UCSD-AML1 (cell line): ENCODE results near the gene LPP.

Experiments
- DNase-seq: peaks from one replicate; lab custom pipeline; 2025; ENCODE audit not compliant: unreplicated experiment; lab: John Stamatoyannopoulos, UW

The LPP gene

DNA sequence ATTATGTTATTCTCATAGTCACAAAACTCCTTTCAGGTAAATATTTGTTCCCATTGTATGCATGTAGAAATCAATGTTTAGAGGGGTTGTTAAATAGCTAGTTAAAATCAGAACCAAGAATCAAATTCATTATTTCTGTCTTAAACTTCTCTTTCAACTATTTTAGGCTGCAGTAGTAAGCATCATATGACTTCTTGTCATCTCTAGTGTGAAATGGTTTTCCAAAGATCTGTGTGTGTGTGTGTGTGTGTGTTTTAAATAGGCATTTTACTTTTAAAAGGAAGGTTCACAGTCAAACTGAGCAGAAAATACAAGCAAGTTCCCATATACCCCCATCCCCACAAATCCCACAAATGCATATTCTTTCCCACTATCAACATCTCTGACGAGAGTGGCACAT, 506.5 kb downstream of the LPP start:
- DNase-seq: no peak

DNA sequence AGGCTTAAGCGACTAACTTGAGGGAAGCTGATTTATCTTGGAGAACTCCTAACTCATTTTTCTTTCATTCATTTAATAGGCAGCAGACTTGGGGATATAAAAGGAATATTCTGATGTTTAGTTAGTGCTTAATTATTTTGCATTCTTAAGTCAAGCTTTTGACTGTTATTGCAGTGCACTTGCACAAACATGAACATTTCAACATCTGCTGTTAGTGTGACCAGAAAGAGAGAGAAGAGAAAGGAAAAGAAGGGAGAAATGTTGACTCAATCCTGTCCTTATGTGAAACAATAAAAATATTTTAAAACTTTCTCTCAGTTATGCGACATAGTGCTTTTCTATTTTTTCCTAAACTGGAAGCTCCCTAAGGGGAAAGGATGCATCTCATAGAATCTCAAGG, 507.8 kb downstream of the LPP start:
- DNase-seq: no peak

DNA sequence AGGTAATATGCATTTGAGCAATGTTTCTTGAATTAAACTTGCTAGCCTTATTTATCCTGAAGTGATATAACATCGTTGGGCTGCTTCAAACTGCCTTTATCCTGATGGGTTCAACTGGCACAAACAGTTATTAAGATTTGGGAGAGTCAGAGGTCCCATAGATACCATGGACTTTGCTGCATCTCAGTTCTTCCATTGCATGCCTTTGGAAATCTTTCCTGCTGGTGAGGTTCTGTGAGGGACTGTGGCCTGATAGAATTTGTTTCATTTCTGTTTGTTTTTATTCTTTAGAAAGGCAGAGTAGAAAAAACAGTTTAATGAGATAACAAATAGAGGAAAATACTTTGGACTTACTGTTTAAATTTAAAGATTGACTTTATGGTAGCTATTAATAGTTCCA, 508.3 kb downstream of the LPP start:
- no peak for DNase-seq

DNA sequence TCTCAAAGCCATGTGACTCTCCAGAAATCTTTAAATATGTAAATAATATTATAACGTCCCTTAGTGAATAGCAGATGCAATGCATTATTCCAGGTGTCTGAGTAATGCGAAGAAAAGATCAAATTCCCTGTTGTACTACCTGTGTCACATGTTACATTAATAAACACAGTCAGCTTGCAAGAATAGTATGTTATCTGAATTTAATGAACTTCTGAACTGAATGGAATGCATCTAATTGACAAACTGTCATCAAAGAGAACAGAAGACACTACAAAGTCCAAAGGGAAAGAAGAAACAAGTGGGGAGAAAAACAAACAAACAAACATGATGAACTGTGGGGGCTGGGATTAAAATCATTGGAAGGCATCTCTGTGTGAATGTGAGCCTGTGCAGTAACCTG, 508.8 kb downstream of the LPP start:
- DNase-seq: no peak

DNA sequence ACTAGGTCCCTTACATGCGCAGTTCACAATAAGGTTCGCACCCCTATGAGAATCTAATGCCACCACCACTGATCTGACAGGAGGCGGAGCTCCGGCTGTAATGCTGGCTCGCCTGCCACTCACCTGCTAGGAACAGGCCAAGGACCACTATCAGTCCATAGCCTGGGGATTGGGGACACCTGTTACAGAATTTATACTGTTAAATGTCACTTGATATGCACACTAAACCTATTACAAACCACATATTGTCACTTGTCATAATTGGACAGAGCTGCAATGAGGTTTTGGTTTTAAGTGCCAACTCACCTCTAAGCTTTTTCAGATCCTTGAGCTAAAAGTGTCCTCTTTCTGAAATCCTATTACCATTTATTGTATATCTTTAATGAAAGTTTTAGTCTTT, 509.9 kb downstream of the LPP start:
- no peak for DNase-seq

DNA sequence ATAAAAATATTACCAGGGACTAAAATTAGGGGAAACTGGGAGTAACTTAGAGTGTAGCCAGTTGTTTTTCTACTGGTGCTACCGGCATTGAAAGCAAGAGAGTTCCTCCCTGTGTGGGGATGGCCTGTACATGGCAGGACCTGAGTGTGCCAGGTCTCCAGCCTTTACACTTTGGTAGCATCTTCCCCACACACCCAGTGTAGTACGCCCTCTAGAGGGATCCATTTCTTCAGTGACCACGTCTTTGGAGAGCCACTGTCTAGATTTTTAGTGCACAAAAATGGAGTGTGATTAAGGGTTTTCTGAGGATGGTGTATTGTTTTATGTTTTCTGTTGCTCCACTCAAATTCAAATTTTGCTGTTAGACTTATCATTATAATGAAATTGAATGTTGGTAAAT, 510.8 kb downstream of the LPP start:
- no peak for DNase-seq

DNA sequence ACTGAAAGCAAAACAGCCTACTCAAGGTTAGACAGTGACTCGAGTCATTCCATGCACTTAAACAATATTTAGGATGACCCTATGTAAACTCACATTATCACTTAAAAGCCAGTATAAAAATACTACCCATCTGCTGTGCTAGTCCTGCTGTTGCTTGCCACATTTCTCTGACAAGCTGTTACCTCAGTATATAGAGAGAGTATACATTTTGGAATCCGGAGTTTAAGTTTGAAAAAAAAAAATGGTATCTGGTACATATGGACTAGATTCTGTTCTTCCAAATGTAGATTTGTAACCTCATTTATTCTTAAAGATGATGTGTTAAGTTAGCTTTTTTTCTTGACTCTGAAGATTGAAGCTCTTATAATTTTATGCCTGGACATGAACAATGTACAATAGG, 514.0 kb downstream of the LPP start:
- no peak for DNase-seq

DNA sequence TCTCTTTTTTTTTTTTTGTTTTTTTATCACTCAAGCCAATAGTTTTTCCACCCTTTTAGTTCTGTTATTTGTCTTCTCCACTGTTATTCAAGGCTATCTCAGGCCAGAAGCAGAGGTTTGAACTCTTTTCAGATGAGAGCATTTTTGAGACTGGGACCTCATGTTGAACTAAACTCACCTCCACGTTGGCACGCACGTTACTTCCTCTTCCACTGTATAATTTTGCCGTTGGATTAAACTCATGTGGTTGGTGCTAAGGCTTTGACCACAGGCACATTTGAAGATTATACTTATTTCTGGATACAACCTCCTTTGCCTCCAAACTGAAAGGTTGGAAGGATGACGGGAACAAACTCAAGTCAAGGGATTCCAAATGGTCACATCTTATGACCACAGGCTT, 516.5 kb downstream of the LPP start:
- DNase-seq: no peak

DNA sequence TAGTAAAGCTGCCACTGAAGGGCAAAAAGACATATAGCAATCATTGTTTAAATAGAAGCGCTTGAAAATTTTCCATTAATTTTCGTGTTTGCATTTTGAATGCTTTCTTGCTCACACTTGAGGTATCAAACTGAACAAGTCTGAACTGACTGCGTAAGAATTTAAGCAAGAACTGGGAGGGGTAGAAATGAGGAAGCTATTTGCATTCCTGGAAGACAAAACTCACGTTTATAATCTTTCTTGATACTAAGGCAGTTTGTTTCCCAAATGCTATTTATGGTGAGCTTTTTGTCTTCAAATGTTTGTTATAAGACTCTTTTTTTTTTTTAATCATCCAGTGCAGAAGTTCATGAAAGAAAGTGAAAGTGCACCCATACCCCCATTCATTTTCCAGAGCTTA, 518.0 kb downstream of the LPP start:
- DNase-seq: no peak

DNA sequence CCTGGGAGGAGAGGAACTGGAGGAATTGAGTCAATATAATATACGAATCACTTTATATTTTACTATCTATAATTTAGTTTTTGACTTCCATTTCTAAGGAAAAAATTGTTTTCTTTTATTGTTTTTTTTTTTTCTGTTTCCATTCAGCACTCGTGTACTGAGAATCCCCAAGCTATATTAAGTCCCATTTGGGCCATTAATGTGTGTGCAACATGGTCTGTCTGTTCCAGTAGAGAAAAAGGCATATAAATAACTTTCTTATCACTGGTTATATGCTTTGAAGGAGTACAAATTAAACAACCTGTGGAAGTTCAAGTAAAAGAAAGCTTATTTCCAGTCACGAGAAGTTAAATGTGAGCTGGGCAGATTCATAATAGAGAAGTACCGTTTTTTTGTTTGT, 518.9 kb downstream of the LPP start:
- no peak for DNase-seq

DNA sequence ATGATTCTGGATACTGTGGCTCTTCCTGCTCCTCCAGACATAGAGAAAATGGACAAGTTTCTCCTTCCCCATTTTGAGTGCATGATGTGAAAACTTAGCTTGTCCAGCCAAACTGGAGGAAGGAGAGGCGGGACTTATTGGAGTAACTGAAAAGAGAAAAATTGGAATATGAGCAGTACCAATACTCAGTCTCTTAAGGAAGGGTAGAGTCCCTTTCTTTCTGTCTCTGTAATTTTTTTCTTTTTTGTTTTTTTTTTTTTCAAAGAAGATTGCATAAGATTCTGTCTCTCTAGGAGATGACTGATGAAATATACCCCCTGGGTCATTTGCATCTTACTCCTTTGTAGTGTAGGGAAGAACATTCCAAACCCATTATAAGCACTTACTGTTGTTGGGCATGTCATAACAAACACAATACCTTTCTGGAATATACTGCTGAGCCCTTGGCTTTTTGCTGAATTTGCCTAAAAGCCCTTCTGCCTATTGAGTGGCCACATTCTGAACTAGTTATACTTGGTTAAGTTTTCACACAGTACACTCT, 519.8 kb downstream of the LPP start:
- DNase-seq: no peak

DNA sequence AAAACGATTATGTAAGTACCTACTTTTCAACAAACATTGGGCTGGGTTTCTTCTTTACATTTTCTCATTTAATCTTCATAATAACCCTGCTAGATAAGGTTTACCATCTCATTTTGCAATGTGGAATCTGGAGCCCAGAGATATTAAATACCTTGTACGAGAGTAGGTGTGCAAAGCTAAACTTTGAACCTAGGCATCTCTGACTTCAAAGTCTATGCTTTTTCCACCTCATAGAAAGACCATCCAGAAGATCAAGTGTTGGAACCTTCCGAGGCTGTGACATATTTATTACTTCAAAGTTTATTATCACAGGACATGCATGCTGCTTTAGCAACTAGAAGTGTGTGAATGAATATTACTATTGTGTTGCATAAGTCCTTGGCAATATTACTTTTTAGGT, 520.6 kb downstream of the LPP start:
- no peak for DNase-seq

DNA sequence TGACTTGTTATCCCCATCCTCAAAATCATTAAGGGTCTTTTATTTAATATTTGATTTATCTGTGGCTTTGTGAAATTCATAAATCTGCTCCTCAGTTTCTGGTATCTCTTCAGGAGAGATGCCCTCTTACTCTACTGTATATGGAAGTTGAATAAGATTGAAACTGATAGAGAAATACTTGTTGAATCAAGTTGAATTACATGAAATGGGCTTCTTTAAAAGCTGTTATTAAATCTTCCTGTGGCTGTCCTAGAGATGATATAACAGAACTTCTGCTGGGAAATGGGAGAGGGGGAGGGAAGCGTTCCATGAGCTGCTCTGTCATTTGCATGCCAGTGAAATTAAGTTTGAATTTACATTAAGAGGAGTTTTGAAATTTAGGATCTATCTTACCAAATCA, 523.4 kb downstream of the LPP start:
- DNase-seq: no peak

DNA sequence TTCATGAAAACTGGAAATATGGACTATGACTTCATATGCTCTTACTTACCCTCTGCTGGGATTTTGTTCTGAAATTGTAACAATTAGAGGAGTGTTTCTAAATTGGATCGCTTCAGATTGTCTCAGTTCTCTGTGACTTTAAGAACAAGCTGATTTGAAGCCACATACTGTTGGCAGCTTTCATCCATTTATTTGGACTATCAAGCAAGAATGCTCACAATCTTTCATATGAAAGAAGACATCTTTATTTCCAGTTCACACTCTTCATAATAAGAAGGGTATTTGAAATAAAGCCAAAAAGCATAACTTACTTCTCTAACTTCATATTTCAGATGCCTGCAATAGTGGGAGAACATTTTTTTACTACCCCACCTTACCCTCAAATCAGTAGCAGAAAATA, 526.2 kb downstream of the LPP start:
- no peak for DNase-seq

DNA sequence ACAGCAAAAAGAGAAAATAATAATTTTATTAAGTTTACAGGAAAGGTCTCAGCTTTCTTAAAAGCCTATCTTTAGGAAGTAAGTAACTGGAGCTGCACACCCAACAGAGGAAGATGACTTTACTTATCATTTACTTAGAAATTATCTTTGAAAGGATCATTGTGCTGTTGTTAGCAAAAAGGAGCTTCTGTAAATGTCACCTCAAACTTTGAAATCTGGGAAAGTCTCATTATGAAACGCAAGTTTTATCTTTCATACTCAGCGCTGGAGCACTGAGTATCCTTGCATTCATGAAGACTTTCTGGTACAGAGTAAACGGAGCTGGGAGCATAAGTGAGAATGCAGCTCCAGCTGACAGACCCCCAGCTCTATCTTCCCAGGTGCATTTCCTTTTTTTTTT, 526.6 kb downstream of the LPP start:
- no peak for DNase-seq

DNA sequence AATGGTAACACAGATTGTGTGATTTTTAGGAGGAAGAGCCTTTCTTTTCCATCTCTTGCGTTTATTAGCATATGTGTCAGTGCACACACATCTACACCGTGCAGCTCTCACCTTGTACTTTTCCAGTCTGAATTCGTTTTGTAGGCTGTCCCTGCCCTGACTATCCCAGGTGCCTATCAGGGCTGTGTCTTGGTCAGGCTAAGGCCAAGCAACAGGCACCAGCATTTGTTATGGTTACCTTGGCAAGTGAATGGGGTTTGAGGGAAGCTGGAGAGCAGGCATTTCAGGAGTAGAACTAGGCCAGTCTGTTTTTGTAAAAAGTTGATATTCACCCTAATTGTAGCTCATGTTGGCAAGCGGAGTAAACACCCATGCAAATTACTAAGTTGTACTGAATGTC, 528.4 kb downstream of the LPP start:
- no peak for DNase-seq

DNA sequence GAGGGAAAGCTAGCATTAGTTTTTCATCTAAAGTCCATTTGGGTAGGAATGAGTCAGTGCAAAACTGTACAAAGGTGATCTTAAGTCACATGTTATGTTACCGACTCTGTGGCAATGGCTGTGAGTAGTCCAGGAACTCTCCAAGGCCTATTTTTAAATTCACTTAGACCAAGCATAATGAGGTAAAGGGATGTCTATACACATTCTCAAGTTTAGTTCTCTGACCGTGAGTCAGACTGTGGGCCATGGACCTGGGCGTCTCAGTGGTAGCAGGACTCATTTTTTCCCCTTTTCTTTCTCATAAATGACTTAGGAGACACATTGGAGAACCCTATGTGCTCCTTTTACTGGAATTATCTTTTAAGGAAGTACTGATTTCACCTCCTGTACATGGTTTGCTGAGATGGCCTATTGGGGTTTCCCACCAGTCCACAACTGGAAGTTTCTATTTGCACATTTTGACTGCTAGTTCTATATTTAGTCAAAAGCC, 529.1 kb downstream of the LPP start:
- DNase-seq: no peak

DNA sequence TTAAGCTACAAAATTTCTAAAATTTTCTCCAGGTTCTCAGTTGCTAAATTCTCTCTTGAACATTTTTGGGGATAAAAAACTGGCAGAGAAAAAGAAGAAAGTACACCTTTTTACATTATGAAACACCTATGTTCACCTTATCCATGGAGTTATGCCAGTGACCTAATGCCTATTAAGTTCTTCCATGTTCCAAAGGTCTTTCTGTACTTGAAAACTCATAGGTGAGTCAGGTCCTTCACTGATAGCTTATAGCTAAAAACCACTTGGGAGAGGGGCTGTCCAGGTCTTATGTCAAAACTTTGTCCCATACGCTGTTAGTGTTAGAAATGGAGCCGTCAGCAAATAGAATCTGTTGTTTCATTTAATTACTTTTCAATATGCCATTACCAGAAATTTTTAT, 530.3 kb downstream of the LPP start:
- no peak for DNase-seq

DNA sequence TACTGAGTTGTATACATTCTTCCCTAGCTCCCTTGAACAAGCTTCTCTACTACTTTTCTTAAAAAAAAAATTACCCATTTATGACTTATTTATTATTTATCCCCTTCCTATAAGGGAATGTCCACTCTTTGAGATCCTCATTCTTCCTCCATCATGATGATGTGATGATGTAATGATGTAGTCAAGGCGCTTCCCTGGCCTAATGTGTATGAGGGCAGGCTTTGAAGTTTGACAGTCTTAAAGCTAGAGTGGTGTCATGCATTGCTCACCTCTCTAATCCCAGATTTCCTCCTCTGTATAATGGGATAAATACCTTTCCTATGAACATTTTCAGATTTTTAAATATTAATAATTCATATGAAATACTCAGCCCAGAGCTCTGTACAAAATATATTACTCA, 531.8 kb downstream of the LPP start:
- no peak for DNase-seq

DNA sequence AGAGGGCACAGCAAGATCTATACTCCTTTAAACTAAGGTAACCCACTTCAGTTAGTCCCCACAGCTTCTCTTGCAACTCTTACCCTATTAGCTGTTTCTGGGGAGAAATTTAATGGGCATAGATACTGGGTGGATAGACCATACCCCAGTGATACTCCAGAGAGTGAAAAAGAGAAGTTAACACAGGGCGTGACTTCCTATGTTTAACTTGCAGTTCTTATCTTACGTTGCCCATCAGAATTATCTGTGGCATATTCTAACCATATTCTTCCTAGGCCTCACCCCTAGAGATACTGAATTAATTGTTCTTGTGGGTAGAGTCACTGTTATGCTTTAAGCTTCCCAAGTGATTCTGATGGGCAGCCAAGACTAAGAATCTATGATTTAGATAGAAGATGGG, 532.4 kb downstream of the LPP start:
- DNase-seq: no peak

DNA sequence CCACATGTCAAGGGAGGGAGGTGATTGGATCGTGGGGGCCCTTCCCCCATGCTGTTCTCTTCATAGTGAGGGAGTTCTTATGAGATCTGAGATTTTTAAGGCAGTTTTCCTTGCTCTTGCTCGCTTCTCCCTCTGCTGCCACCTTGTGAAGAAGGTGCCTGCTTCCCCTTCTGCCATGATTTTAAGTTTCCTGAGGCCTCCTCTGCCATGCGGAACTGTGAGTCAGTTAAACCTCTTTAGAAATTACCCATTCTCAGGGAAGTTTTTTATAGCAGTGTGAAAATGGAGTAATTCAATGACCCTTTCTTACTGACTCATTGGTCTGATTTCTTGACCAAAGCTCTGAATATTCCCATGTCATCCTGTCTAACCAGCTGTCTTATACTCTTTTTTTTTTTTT, 533.4 kb downstream of the LPP start:
- no peak for DNase-seq

DNA sequence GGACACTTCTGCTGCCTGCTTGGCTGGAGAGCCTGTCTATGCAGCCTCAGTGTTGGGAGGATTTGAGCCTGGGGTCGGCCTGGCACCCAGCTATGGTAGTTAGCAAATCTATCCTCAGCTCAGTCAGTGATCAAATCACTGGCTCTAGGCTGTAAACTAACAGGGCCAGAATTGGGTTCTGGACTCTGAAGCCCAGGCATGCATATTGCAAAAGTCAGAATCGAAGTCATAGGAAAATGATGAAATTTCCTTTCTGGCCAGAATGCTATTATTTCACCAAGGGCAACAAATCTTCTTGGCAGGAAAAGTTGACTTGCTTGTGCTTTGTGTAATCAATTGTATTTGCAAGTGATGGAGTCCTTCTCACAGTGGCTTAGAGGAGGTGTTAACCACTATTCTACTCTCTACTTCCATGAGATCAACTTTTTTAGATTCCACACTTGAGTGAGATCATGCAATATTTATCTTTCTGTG, 535.2 kb downstream of the LPP start:
- no peak for DNase-seq

DNA sequence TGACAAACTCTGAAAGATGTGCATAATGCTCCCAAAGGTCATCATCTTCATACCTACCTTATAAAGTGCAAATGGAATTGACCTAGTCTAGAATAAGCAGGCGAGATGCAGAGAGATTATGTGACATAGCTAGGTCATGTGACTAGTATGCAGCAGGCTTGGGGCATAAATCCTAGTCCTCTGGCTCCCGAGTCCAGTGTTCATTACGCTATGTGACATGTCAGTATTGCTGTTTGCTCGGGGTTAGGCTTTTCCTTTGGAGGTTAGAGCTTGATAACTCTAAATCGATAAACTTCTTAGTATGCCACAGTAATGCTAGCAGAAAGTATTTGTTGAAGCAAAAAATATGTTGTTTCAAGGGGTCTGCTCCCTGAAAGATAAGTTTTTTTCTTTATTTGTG, 536.1 kb downstream of the LPP start:
- no peak for DNase-seq

DNA sequence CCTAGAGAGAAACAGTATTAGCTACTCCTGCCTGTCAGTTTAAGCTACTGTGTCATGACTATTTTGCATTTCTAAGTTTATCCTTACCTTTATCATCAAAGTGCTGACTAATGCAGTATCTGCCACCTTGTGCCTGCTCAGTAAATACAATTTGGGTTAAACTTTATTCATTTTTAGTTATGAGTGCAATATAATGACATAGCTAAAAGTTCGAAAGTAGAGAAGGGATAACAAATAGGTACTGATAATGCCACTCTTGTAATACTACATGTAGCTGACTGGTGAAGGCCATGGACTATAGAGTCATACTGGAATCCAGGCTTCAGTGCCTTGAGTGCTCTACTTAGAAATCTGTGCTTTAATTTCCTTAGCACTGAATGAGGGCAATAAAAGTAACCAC, 537.0 kb downstream of the LPP start:
- no peak for DNase-seq
